Ureter (tissue), 1 donor: Measurements from ENCODE around the gene FRMD4A. TPM values are rescaled to one million over a fixed set of nuclear protein-coding genes. Genes with fewer than 3 reads are reported as not detected.
"Not testable (repeated sequence)": the region's sequence is repeated elsewhere in the genome, so short reads cannot be mapped to it uniquely, and the experiment has no call there.

Experiments
- DNase-seq: peaks from one replicate; pipeline ENCODE4 v3.0.0-alpha.2; 2020; ENCODE audit warnings: low spot score
- total RNA-seq: library from RNA; stranded (reverse); gene quantifications from one replicate; pipeline ENCODE4 v1.2.4, GENCODE V29; 2023
- donor health status: DM: yes; HTN: yes; CAD: no.

Gene FRMD4A
- total RNA-seq, 1 donor from 2014 or later = 37.9 TPM

DNA sequence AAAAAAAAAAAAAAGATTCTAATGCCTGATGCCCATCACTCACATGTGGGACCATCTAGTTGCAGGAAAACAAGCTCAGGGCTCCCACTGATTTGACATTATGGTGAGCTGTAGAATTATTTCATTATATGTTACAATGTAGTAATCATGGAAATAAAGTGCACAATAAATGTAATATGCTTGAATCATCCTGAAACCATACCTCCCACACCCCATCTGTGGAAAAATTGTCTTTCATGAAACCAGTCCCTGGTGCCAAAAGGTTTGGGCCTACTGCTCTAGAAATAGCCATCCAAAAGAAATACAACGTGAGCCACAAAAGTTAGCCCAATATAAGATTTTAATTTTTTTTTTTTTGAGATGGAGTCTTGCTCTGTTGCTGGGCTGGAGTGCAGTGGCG lies 478.8 kb downstream of the FRMD4A start:
- DNase-seq = no peak

DNA sequence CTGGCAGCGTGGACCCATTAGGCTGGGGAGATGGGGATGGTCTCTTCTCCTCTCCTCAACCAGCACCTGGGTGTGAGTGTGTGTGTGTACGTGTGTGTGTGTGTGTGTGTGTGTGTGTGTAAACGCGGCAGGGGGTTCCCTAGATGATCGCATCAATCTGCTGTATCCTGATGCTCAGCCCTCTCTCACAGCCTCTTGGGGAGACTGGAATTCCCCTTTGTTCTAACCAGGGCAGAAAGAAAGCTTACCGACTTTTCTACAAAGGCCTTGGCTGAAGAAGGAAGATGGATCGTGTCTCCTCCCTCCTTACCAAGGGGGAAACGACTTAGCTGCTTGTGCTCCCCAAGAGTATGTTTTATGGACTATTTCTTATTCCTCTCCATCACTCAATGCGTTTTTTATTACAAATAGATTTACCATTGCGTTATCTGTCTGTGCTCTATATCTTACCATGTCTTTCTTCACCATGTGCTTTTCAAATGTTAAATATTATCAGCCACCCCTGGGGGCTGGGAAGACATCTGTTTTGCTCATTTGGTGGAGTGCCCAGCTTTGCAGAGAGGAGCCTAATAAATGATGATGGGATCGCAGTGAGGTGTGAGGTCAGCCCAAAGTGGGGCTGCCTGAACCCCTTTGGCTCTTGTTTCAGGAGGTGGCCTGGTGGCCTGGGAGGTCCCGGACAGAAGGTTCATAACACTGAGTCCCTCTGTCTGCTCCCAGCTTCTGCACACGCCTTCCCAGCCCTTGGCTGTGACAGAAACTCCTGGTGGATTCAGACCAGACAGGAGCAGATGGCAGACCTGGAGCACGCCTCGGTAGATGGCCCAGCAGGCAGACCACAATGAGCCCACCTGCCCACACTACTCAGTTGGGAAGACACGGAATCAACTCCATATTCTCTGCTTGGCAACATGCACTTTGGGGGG lies 481.9 kb downstream of the FRMD4A start:
- DNase-seq = no peak

DNA sequence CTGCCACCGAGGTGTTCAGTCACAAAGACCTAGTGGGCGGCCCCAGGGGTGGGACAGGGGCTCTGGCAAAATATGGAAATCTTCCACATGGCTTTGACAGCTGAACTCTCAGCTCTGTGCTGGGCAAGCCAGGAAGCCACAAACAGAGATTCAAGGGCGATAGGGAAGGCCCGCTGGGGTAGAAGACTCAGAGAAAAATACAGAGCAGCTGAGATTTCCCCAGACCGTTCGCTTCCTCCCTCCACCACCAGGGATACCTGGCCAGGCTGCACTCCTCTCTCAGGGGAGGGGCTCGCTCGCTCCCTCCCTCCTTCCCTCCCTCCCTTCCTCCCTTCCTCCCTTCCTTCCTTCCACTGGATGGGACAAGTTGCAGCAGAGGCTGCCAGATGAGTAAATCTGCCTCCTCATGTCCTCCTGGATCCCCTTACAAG lies 483.5 kb downstream of the FRMD4A start:
- no peak for DNase-seq

DNA sequence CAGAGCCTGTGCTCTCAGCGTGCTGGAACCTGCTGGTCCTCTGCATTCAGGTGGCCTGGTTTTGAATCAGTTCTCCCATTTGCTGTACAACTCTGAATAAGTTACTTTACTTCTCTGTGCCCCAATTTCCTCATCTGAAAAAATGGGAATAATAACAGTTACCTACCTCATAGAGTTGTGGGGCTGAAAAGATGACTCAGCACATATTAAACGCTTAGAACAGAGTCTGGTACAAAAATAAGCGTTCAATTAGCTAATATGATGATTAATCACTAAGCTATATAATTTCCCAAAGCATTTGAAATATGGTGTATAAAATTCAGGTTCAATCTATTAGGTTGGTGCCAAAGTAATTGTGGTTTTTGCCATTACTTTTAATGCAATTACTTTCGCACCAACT lies 484.8 kb downstream of the FRMD4A start:
- DNase-seq = no peak

DNA sequence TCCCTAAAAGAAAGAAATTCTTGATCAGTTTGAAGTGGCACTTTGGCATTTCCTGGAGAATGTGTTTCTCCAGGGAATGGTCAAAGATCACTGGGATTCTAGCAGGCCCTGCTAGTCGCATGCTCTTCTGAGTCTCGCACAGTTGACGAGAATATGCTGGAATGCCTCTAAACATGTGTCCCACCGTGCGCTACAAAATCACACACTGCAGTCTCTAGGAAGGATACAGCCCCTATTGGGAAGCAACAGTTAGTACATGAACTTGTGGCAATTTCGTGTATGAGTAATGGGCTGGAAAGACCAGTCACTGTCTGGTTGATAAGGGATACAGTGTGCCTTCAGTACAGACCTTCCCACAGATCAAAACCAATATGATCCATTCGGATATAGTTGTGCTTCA lies 486.1 kb downstream of the FRMD4A start:
- no peak for DNase-seq

DNA sequence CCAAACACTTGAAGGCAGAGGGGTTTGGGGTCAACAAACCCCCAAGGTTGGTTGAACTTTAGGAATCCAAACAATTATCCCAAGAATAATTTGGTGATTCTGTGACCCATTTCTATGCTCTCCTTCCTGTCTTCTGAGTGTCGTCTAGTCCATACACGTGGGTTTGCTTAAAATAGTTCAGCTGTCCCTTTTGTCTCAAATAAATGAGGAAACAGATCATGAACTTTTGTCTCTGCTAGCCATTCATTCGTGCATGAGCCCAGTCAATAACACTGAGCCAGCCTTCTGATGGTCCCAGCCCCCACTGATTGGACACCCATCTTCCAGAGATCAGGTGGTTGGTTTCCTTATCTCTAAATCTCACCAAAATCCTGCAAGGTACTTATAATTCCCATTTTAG lies 488.6 kb downstream of the FRMD4A start:
- DNase-seq = no peak

DNA sequence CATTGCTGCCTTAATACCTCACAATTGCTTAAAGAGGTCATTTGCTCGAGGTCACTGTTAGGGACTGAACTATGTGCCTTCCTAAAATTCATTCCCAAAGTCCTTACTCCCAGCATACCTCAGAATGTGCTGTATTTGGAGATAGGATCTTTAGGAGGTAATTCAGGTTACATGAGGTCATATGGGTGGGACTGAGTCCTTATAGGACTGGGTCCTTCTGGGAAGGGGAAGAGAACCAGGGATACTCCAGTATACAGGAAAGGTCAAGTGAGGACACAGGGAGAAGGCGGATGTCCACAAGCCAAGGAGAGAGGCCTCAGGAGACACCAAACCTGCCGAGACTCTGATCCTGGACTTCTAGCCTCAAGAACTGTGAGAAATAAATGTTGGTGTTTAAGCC lies 490.7 kb downstream of the FRMD4A start:
- no peak for DNase-seq

DNA sequence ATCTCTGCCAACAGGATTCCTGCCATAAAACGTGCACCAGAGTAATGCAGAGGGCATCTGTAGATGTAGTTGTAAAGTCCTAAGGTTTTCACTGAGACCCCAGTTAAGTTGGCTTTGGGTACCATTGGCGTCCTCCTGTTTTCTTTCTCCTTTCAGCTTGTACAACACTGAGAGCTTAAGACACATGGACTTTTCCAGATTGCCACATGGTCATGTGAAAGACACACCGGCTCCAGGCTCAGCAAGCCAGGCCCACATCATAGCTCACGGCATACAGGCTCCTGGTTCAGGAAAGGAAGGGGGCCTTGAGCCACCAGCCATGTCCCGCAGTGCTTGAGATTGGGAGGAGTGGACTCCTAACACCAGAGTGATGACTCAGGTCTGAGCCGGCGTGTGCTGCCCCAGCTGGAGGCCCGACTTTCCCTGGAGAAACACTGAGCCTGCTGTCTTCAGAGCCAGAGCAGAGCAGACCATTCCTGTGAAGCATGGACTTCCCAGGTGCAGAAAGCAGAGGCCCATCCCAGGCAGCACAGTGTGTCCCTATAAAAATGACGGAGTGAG lies 491.2 kb downstream of the FRMD4A start:
- DNase-seq = no peak

DNA sequence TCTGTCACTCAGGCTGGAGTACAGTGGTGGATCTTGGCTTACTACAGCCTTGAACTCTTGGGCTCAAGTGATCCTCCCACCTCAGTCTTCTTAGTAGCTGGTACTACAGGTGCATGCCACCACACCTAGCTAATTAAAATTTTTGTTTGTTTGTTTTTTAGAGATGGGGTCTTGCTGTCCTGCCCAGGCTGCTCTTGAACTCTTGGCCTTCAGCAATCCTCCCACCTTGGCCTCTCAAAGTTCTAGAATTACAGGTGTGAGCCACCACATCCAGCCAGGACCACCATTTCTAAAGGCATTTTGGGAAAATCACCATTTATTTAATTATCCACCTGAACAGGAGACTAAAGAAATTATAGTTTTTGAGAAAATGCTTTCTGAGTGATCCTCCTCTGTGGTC lies 491.7 kb downstream of the FRMD4A start:
- no peak for DNase-seq

DNA sequence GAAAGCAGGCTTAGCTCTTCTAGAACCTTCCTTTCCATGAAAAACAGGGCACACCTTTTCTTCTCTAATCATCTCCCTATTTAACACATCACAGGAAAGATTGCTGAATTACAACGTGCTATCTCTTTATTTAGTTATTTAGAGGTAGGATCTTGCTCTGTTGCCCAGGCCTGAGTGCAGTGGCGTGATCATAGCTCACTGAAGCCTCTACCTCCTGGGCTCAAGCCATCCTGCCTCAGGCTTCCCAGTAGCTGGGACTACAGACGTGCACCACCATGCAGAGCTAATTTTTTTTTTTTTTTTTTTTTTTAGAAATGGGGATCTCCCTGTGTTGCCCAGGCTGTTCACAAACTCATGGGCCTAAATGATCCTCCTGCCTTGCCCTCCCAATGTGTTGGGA lies 492.8 kb downstream of the FRMD4A start:
- no peak for DNase-seq

DNA sequence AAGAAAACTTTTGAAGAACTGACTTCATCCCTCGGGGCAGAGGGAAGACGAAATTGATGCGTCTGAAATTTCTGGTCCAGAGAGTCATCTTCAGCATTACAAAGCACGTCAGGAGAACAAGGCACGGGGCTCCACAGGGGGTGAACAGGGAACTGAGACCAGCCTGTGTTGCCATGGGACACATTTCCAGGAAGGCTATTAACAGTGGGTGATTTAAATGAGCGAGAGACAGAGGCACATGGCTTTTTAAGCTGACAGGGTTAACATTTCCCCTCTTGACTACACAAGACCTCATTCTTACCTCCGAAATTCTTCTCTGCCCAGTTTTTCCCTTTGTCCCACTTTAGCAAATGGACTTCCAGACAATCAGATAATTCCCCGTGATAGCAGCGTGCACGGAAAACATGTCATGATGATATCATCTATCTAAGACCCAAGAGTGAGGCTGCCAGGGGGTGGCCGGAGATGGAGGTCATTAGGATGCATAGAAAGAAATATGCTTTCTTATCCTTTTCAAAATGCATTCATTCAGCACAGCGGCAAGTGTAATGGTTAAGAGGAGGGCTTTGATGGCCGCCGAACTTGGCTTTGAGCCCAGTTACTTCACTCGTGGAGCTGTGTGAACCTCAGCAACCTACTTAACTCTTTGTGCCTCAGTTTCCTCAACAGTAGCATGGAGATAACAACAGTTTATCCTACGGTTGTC lies 496.0 kb downstream of the FRMD4A start:
- DNase-seq = no peak

DNA sequence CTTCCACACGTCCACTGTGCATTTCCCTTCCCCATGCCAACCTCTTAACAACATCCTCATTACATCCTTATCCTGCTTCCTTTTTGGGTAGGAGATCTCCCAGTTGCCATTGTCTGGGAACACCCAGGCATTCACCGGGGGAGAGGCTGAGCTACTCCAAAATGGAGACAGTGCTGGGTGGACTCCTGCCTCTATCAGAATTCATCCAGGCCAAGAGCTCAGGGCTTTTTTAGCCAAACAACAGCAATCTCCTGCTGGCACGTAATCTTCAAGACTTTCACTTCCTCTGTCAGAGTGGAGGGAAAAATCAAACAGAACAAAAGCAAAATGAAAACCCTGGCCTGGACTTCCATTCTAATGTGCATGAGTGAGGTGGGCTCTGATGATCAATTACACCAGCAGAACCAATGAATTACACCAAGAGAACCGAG lies 499.0 kb downstream of the FRMD4A start:
- no peak for DNase-seq

DNA sequence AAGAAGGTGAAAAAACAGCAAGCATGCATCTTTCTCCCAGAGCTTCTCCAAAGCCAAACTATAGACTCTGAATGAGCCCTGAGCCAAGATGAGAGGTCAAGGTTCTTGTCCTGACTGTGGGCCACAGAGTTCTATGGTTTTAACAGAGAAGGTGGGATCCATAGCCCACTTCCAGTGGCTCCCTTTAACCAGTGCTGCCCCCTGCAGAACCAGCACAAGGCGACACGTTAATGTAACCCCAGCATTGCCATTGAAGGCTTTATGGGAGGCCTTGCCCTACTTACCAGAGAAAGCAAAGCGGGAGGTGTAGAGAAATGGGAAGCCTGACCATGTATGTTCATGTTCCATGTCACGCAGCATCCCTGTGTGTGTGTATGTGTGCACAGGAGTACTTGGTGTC lies 500.3 kb downstream of the FRMD4A start:
- DNase-seq = no peak

DNA sequence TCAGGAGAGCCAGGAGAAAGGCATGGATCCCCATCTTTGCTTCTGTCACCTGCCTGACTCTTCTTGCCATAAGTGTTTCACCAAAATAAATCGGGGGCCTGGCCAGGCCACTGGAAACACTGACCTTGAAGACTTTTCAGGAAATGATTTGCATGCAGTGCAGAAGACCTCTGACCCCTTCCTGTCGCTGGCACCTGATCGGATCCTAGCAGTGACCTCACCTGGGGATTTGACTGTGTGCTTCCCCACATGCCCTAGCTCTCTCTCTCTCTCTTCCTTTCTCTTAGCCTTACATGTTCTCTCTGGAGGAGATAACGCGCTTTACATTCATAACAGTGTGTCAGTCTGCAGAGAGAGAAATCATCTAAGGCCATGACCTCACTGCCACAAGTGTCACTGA lies 500.9 kb downstream of the FRMD4A start:
- DNase-seq = no peak

DNA sequence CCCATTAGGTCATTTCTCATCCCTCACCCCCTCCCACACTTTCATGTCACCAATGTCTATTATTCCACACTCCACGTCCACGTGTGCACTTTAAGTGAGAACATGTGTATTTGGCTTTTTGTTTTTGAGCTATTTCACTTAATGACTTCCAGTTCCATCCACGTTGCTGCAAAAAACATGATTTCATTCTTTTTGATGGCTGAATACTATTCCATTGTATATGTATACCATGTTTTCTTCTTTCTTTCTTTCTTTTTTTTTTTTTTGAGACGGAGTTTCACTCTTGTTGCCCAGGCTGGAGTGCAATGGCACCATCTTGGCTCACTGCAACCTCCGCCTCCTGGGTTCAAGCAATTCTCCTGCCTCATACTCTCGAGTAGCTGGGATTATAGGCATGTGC lies 502.4 kb downstream of the FRMD4A start:
- DNase-seq = not testable (repeated sequence)

DNA sequence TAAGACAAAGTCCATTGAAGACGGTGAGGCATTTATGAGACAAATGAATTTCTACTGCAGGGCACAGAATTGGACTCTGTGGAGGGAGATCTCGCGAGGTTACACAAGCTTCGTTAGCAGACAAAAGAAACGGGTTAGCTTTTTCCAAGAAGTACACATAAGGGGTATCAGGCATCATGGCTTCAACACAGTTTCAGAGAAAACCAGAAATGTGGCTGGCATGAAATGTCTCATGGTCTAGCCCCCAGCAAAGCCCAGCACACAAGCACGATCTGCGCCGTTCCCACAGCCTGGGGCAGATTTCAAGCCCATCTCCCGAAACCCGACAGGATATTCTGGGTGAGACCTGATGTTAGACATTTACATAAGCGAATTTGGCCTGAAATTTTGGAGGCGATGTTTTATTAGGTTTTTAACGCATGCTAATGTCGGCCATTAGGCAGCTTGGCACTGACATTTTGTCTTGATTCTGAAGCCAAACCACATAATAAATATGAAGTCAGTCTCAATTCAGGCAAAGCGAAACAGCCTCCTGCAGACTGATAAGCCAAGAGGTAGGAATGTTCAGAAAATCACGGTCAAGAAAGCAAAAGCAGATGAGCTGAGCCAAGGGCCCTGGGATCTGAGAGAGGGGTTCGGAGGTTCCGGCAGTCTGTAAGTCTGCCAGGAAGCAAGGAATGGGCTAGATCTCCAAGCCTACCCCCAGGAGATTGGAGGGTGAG lies 503.5 kb downstream of the FRMD4A start:
- no peak for DNase-seq

DNA sequence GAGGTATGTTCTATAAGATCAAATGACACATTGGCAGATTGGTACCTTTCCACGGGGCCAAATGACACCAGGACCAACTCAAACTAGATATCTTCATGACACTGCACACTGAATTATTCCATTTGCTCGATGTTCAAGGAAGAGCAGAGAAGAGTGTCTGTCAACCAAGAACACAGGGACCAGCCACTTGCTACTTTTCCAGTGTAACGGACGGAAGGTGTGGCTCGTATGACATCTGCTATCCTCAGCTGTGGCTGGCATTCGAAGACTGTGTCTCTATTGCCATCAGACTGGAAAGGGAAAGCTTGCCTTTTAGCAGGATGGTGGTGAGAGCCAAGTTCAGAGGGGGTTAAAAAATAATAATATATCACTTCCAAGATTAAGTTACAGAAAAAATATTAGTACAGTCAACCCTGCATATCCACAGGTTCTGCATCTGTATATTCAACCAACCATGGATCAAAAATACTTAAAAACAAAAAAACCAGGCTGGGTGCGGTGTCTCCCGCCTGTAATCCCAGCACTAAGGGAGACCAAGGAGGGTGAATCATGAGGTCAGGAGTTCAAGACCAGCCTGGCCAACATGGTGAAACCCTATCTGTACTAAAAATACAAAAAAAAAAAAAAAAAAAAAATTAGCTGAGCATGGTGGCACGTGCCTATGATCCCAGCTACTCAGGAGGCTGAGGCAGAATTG lies 506.9 kb downstream of the FRMD4A start:
- no peak for DNase-seq

DNA sequence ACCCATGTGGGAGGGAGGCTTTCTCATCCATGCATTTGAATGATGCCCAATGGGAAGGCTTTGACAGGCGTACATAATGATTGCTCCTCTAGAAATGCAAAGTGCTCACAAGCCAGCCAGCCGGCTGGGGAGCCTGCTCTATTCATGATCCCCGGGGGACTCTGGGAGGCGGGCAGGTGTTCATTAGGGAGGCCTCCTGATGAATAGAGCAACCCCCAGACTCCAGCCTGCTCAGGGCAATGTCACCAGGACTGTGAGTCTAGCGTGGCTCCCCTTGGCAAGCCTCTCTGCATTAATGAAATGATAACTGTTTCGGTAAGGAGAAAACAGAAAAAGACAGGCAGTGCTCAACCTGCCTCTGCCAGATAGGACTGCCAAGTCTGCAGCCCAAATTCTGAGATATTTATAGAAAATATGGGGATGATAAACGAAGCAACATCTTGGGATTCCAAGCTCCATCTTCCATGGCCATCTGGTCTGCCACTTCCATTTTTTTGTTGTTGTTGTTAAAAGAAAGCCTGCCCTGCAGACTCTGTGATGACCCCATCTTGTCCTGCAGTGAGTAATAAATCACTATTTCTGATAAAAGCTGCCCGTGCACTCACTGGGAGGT lies 507.5 kb downstream of the FRMD4A start:
- no peak for DNase-seq

DNA sequence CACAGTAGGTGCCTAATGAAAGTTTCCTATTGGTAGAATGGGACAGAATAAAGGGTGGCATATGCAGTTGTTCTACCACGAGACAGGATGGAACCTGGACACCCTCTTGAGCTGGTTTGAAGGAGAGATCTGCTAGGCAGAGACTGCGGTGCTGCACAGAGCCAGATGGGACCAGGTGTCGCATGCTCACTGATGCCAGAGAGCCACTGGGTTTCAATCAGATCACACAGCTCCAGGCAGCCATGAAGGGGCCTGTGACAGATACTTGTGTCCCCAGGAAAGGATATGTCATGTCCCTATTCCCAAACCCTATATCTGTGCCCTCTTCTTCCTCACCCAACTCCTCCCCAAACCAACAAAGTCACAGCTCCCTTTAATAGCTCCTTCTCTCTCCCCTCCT lies 508.2 kb downstream of the FRMD4A start:
- no peak for DNase-seq

DNA sequence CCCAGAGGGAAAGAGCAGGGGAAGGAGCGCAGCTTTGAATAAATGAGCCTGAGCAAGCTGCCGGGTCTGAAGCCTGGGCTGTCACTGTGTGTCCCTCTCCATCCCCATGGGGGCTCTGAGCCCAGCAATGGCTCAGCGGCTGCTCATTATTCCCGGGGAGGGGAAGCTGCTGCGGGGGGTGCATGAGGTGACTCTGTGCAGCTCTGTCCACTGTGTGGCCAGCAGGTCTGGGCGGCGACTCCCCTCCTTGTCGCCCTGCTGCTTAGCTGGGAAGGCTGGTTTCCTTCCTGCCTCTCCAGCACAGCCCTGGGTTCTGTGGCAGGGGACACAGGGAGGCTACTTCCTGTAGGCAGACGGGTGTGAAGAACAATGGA lies 509.8 kb downstream of the FRMD4A start:
- DNase-seq = no peak
